K562 (cell line): ENCODE results near the gene P2RX5. TPM values are rescaled to one million over a fixed set of nuclear protein-coding genes. Genes with fewer than 3 reads are reported as not detected.

Source experiments
- BCOR ChIP-seq: fragments of 450-650 bp; IDR thresholded peaks from 2 replicates; pipeline ENCODE4 v1.6.1; 2016
- CBFA2T3 ChIP-seq: fragments of 450-650 bp; IDR thresholded peaks from 2 replicates; pipeline ENCODE4 v1.6.1; 2017
- ELK3 ChIP-seq: fragments of 450-650 bp; formaldehyde crosslinking; IDR thresholded peaks from 2 replicates; pipeline ENCODE4 v1.4.0; 2020; ENCODE audit warnings: mild to moderate bottlenecking
- HDAC1 ChIP-seq, 2 experiments: fragments of 450-650 bp; IDR thresholded peaks; 2 replicates each; pipeline ENCODE4 v1.6.1; 2016 to 2017; ENCODE audit warnings: inconsistent platforms in 1 of 2, mild to moderate bottlenecking in 1 of 2, moderate library complexity in 1 of 2
- HNRNPK ChIP-seq: fragments of 200-400 bp; formaldehyde crosslinking; IDR thresholded peaks from one replicate; pipeline ENCODE4 v1.6.1; 2018; ENCODE audit warnings: mild to moderate bottlenecking, low read depth, low read length; ENCODE audit not compliant: poor library complexity, severe bottlenecking
- KDM1A ChIP-seq, 2 experiments: fragments of 450-650 bp; IDR thresholded peaks; 2 replicates each; pipeline ENCODE4 v1.6.1; 2016; ENCODE audit warnings: mild to moderate bottlenecking in 2 of 2
- MBD2 ChIP-seq: sonication (generic); IDR thresholded peaks from 2 replicates; pipeline ENCODE4 v1.6.1; 2016; ENCODE audit warnings: low read depth, borderline replicate concordance
- MGA ChIP-seq: fragments of 450-650 bp; IDR thresholded peaks from 2 replicates; pipeline ENCODE4 v1.6.1; 2016; ENCODE audit warnings: mild to moderate bottlenecking, moderate library complexity
- RNF219 ChIP-seq: fragments of 250-450 bp; sonication (Bioruptor Pico); IDR thresholded peaks from 2 replicates; pipeline ENCODE4 v1.5.0; 2022; ENCODE audit warnings: mild to moderate bottlenecking
- RUNX1 ChIP-seq: sonication (generic); IDR thresholded peaks from 2 replicates; pipeline ENCODE4 v1.6.1; 2016; ENCODE audit warnings: antibody characterized with exemption, low read depth
- SMARCE1 ChIP-seq: fragments of 450-650 bp; IDR thresholded peaks from 2 replicates; pipeline ENCODE4 v1.7.1; 2016; ENCODE audit warnings: mild to moderate bottlenecking
- TCF7L2 ChIP-seq: fragments of 150-350 bp; IDR thresholded peaks from 2 replicates; pipeline ENCODE4 v1.6.1; 2016; ENCODE audit warnings: low read depth, mild to moderate bottlenecking, low read length, moderate library complexity
- TEAD4 ChIP-seq, 2 experiments: sonication (generic) in 1 of 2; formaldehyde crosslinking in 1 of 2; IDR thresholded peaks; 2 replicates each; pipeline versions ENCODE4 v1.6.1 to v1.8.0; 2012 to 2022; ENCODE audit warnings: borderline replicate concordance in 1 of 2, inconsistent platforms in 1 of 2, low read length in 1 of 2, mild to moderate bottlenecking in 1 of 2, missing genetic modification reagents in 1 of 2
- TRIM24 ChIP-seq, 2 experiments: fragments of 450-650 bp; IDR thresholded peaks; 2 replicates each; pipeline ENCODE4 v1.6.1; 2016
- polyA plus RNA-seq, 8 experiments: library from polyadenylated mRNA; depleted of rRNA in 4 of 8; stranded (reverse) in 5 of 8; unstranded in 3 of 8; fragments of >200 nt; fragmentation: Nextera tagmentation in 2 of 8; fragmentation: Illumina TruSeq in 1 of 8; extraction: Ambion mirVana in 2 of 8; extraction: Trizol in 1 of 8; gene quantifications; 2 replicates each; pipeline versions ENCODE4 v1.2.1 to v1.2.3, GENCODE V29; 2011 to 2014; ENCODE audit warnings: inconsistent platforms in 1 of 8, missing spikeins in 1 of 8
- total RNA-seq, 7 experiments: library from RNA; depleted of rRNA in 6 of 7; stranded (reverse); fragments of >200 nt in 6 of 7; fragmentation: Illumina TruSeq in 2 of 7; extraction: Trizol in 2 of 7; gene quantifications; 2 replicates each; pipeline versions ENCODE4 v1.2.1 to v1.2.3, GENCODE V29; 2011 to 2021; ENCODE audit warnings: low replicate concordance in 1 of 7

Gene P2RX5
- total and polyA plus RNA-seq, 9 of the 15 experiments (the other 6 are each of a cell fraction or from before 2014, with no cell fraction given): 0.31 to 4.0 (median 1.3) TPM

GRCh38 chr17:3712811-3713463 is 17.0 kb upstream of the P2RX5 start (continued):
- peak; percentile 82 for TF ChIP-seq CBFA2T3
- TF ChIP-seq BCOR: no peak
- peak; percentile 73 for TF ChIP-seq TEAD4 (IDR thresholded peaks at IDR 0.05; ENCODE audit: low read length)
- TF ChIP-seq TEAD4 (CRISPR knock-in tag; IDR thresholded peaks at IDR 0.05; ENCODE audit: borderline replicate concordance): no peak
- TF ChIP-seq RUNX1: no peak
- peak; percentile 67 to 76; a peak in 3 of 4 replicates for TF ChIP-seq KDM1A (IDR thresholded peaks at IDR 0.05)
- peak; percentile 19; the same call in 1 of the 2 replicates for TF ChIP-seq MBD2
- no peak for TF ChIP-seq HNRNPK
- TF ChIP-seq RNF219 (CRISPR knock-in tag): no peak
- no peak for TF ChIP-seq ELK3 (CRISPR knock-in tag)
- TF ChIP-seq MGA: peak; percentile 34; the same call in 1 of the 2 replicates
- peak in 1 of 2 experiments; percentile 59; a peak in 2 of 4 replicates for TF ChIP-seq HDAC1 (IDR thresholded peaks at IDR 0.05)
- TF ChIP-seq SMARCE1: peak; percentile 71; the same call in 1 of the 2 replicates
- TF ChIP-seq TRIM24 (IDR thresholded peaks at IDR 0.05): no peak
- TF ChIP-seq TCF7L2: no peak
